ENCODE results near the gene COPS8.

Gene COPS8

DNA sequence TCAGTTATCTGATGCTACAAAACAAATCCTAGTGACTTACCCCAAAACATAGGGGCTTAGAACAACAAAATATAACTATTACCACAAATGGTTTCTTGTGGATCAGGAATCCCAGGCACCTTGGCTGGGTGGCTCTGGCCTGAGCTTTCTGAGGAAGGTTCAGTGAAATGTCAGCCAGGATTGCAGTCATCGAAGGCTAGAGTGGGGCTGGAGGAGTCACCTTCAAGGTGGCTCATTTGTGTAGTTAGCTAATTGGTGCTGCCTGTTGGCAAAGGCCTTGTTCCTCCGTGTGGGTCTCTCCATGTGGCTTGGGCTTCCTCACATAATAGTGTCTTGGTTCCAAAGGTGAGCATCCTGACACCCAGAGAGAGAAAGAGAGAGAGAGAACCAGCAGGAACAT lies 57.4 kb downstream of the COPS8 start:
- Mint-ChIP-seq H3K4me3 (no peak overlapping the region), H3K27ac (no peak overlapping the region), H3K9me3 (peaks cover 20% of the 10 kb centered on the region), H3K36me3 (ENCODE audit: low read depth) (peaks cover 15% of the 10 kb centered on the region), H3K27me3 (peaks cover 5% of the 10 kb centered on the region), H3K4me1 (ENCODE audit: low read depth) (peaks cover 4% of the 10 kb centered on the region)
- DNase-seq, result no peak

DNA sequence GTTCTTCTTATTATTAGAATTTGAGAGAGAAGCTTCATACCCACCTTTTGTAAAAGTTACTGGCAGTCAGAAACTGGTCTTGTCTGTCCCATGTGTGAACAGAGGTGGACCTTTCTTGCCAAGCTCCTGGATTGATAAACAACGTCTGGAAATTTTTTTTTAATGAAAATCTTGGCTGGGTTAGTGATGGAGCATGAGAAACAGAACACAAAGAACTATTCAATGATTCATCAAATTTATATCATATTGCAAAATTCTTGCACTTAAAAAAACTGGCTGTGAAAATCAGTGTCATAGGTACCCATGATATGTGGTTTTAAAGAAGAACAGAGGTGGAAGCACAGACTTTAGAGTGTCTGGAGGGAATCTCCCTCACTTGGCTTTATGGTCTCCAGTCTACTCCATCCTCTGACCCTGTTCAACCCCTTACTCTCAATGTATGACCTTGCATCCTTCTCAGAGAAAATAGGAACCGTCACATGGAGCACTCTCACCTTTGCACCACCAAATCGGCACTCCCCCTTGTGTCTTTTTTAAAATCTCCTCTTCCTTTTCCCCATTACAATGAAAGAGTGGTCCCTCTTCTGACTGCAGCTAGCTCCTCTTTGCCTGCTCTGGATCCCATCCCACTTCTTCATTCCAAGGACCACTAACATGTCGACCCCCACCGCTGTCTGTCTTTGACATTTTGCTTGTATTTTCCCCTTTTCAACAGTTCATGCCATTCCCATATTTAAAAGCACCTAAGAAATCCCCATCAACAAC lies 58.2 kb downstream of the COPS8 start:
- H3K36me3 Mint-ChIP-seq (ENCODE audit: low read depth), result peaks cover 18% of the 10 kb centered on the region
- peaks cover 25% of the 10 kb centered on the region for H3K9me3 Mint-ChIP-seq
- H3K4me1 Mint-ChIP-seq (ENCODE audit: low read depth), result peaks cover 10% of the 10 kb centered on the region
- H3K27ac Mint-ChIP-seq, result no peak overlapping the region
- DNase-seq, result no peak
- H3K4me3 Mint-ChIP-seq, result no peak overlapping the region
- H3K27me3 Mint-ChIP-seq, result peaks cover 5% of the 10 kb centered on the region

DNA sequence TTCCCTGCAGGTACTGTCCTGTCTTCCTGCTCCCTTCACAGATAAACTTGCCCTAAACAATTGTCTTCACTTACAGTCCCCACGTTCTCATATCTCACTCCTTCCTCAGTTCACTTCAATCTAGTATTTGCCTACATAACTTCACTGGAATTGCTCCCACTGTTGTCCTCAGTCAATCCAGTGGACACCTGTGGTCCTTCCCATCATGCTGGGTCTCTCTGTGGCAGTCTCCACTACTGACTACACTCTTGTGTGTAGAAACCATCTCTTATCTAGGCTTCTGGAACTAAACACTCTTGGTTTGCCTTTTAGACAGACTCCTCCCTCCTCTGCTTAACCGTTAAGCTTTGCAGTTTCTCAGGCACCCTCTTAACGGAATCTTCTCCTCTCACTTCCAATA lies 58.8 kb downstream of the COPS8 start:
- H3K4me3 Mint-ChIP-seq, result no peak overlapping the region
- peaks cover 25% of the 10 kb centered on the region for H3K9me3 Mint-ChIP-seq
- H3K27ac Mint-ChIP-seq, result no peak overlapping the region
- H3K36me3 Mint-ChIP-seq (ENCODE audit: low read depth), result peaks cover 18% of the 10 kb centered on the region
- DNase-seq, result no peak
- H3K4me1 Mint-ChIP-seq (ENCODE audit: low read depth), result peaks cover 16% of the 10 kb centered on the region
- H3K27me3 Mint-ChIP-seq, result peaks cover 5% of the 10 kb centered on the region

DNA sequence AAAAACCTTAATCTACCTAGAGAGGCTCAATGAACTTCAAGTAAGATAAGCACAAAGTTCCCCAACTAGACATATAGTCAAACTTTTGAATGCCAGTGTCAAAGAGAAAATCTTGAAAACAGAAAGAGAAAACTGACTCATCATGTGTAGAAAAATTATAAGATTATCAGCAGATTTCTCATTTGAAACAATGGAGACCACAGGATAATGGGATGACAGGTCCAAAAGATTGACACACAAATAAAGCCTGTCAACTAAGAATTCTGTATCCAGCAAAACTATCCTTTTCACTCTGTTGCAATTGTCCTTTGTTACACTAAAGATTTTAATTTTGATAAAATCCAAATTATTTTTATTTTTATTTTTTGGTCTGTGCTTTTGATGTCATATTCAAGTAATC lies 61.6 kb downstream of the COPS8 start:
- Mint-ChIP-seq H3K27me3 (peaks cover 10% of the 10 kb centered on the region), H3K9me3 (peaks cover 25% of the 10 kb centered on the region), H3K4me1 (ENCODE audit: low read depth) (peaks cover 25% of the 10 kb centered on the region), H3K27ac (no peak overlapping the region), H3K4me3 (no peak overlapping the region), H3K36me3 (ENCODE audit: low read depth) (peaks cover 18% of the 10 kb centered on the region)
- no peak for DNase-seq

DNA sequence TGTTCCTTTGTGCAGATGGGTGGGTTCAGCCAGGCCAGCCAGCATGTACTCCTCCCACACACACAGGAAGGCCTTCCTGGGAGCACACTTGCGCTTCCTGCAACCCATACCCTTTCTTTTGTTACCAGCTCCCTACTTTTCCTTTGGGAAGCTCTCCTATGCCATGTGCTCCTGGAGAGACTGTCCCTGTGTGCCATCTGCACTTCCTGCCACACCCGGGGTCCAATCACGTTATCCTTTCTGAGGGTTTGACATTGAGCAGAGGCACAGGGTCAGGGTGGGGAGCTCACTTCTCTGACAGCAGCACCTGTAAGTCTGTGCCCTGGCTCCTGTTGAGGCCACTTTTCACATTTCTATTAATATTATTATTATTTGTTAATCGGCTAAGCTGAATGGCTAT lies 62.9 kb downstream of the COPS8 start:
- no peak for DNase-seq
- peaks cover 25% of the 10 kb centered on the region for H3K4me1 Mint-ChIP-seq (ENCODE audit: low read depth)
- H3K4me3 Mint-ChIP-seq, result no peak overlapping the region
- H3K27ac Mint-ChIP-seq, result peak overlapping the region; percentile 26
- peaks cover 18% of the 10 kb centered on the region for H3K36me3 Mint-ChIP-seq (ENCODE audit: low read depth)
- H3K27me3 Mint-ChIP-seq, result peaks cover 10% of the 10 kb centered on the region
- peaks cover 25% of the 10 kb centered on the region for H3K9me3 Mint-ChIP-seq

DNA sequence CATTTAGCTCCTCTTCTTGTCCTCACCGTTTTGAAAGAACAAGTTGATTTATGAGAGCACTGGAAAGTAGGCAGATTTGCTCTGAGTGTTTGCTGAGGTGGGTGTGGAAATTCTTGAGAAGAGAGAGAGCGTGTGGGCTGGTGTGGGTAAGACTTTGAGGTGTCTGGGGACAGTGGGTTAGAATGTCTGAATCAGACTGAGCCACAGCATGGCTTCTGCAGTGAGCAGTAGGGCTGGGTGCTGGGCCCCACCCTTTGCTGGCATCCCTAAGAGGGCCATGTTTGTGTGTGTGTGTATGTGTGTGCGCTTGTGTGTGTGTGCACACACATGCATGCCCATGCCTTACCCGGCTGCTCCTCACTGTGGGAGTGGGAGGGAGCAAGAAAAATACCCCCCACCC lies 63.7 kb downstream of the COPS8 start:
- Mint-ChIP-seq H3K4me3 (peak overlapping the region; percentile 16), H3K27me3 (peaks cover 10% of the 10 kb centered on the region), H3K4me1 (ENCODE audit: low read depth) (peaks cover 33% of the 10 kb centered on the region), H3K27ac (peak overlapping the region; percentile 78), H3K9me3 (peaks cover 25% of the 10 kb centered on the region), H3K36me3 (ENCODE audit: low read depth) (peaks cover 16% of the 10 kb centered on the region)
- peak; percentile 53 for DNase-seq

All from activated T-cell treated with anti-CD3 and anti-CD28 coated beads, Interleukin-2, amount 50 U/mL, for 24 hours (primary cell).